HG03571 (cell line): Measurements from ENCODE around the gene DNAAF2.
"Not testable (repeated sequence)": the region's sequence is repeated elsewhere in the genome, so short reads cannot be mapped to it uniquely, and the experiment has no call there.

ENCODE experiments used
- ATAC-seq: cut with Tn5 transposase; IDR thresholded peaks from one replicate; pipeline ENCODE4 v1.9.1; 2021; ENCODE audit not compliant: unreplicated experiment

Gene DNAAF2, protein sequence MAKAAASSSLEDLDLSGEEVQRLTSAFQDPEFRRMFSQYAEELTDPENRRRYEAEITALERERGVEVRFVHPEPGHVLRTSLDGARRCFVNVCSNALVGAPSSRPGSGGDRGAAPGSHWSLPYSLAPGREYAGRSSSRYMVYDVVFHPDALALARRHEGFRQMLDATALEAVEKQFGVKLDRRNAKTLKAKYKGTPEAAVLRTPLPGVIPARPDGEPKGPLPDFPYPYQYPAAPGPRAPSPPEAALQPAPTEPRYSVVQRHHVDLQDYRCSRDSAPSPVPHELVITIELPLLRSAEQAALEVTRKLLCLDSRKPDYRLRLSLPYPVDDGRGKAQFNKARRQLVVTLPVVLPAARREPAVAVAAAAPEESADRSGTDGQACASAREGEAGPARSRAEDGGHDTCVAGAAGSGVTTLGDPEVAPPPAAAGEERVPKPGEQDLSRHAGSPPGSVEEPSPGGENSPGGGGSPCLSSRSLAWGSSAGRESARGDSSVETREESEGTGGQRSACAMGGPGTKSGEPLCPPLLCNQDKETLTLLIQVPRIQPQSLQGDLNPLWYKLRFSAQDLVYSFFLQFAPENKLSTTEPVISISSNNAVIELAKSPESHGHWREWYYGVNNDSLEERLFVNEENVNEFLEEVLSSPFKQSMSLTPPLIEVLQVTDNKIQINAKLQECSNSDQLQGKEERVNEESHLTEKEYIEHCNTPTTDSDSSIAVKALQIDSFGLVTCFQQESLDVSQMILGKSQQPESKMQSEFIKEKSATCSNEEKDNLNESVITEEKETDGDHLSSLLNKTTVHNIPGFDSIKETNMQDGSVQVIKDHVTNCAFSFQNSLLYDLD

DNA sequence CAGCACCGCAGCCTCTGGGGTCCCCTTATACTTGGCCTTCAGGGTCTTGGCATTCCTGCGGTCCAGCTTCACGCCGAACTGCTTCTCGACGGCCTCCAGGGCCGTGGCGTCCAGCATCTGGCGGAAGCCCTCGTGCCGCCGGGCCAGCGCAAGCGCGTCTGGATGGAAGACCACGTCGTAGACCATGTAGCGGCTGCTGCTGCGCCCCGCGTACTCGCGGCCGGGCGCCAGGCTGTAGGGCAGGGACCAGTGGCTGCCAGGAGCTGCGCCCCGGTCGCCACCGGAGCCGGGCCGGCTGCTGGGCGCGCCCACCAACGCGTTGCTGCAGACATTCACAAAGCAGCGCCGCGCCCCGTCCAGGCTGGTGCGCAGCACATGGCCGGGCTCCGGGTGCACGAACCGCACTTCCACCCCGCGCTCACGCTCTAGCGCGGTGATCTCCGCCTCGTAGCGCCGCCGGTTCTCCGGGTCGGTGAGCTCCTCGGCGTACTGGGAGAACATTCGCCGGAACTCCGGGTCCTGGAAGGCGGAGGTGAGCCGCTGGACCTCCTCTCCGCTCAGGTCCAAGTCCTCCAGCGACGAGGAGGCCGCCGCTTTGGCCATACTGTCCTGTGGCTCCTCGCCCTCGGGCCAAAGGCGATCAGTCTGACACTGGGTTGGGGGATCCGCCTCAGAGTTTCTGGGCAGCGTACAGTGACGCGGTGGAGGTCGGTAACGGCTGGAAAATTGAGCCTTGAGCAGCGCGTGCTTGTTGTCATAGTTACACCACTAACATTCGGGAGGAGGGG, at the start of gene DNAAF2:
Gene DNAAF2 (minus strand): TSS at position 698 of the 788 bp plus-strand sequence. CDS start 95 bp downstream, at position 603.
- peak; percentile 25 for ATAC-seq

DNA sequence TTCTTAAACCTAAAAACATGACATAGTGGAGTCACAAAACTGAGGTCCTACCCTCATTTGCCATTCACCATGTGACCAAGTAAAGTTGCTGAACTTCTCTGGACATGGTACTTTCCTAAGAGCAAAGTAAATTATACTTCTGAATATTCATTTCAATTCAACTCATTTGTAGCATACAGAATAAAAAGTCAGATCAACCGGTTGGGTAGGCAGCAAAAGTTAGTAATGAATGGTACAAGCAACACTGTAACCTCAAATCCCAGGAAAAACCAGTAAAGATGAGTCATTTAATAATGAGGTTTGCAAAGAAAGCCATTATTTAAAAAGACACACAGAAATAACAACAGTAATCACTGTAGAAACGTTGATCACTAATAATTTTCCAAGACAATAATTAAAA, 44.2 kb upstream of the DNAAF2 start:
- ATAC-seq, result no peak

DNA sequence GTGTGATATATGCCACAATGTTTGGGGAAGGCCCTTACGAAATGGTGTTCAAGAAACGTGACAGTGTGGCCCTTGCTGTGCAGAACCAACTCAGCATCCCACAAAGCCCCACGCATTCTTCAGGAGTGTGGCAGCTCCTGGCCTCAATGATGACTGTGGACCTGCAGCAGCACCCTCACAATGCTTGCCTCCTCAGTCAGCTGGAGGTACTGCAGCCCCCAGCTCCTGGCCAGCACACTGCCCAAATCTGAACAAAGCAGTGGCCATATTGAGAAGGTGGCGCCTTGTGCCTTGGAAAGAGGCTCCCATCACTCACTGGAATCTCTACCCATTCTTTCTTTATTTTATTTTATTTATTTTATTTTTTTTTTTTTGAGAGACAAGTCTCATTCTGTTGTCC, 42.6 kb upstream of the DNAAF2 start:
- ATAC-seq, result no peak

DNA sequence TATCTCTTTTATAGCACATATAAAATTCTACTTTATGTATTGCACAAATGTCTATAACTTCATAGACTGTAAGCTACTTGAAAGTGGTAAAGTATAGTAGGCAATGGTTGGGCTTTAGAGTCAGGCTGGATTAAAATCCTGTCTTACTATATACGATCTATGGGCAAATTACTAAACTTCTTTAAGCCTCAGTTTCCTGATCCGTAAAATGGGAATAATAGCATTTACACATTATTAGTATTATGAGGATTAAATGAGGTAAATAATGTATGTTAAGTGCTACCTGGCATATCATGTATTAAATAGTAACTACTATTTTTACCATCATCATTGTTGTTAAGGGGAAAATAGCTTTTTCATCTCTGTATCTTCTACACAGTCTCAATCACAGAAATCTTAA, 38.5 kb upstream of the DNAAF2 start:
- no peak for ATAC-seq

DNA sequence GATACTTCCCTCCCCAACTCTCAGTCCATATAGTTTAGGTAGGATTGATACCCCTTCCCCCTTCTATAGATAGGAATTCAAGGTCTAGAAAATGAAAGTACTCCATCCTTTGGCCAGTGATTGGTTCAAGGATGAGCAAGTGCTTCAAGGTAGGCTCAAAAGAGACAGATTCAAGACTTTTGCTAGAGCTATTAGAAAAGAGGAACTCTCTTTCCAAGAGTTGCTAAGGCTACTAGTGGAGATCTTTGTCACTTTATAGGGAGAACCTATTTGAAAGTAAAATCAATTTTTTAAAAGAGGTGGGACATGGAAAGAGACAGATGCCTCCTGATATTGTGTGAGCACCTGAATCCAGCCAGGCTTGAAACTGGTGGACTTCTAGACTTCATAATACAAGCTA, 35.4 kb upstream of the DNAAF2 start:
- no peak for ATAC-seq

DNA sequence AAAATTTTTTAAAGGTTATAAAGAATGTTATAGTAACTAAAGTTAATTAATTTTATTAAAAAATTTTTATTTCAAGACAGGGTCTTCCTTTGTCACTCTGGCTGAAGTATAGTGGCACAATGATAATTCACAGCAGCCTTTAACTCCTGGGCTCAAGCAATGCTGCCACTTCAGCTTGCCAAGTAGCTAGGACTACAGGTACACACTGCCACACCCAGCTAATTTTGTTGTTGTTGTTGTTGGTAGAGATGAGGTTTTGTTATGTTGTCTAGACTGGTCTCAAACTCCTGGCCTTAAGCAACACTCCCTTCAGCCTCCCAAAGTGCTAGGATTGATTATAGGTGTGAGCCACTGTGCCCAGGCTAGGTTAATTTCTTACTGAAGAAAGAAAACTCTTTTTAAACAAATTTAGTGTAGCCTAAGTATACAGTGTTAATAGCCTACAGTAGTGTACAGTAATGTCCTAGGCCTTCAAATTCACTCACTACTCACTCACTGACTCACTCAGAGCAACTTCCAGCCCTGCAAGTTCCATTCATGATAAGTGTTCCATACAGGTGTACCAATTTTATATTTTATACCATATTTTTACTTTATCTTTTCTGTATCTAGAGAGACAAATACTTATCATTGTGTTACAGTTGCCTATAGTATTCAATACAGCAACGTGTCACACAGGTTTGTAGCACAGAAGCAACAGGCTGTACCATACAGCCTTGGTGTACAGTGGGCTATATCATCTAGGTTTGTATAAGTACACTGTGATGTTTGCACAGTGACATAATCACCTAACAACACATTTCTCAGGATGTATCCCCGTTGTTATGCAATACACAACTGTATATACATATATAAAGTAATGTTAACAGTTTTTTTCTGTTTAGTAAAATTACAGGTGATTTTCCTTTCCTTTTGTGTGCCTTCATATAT, 24.7 kb upstream of the DNAAF2 start:
- no peak for ATAC-seq

DNA sequence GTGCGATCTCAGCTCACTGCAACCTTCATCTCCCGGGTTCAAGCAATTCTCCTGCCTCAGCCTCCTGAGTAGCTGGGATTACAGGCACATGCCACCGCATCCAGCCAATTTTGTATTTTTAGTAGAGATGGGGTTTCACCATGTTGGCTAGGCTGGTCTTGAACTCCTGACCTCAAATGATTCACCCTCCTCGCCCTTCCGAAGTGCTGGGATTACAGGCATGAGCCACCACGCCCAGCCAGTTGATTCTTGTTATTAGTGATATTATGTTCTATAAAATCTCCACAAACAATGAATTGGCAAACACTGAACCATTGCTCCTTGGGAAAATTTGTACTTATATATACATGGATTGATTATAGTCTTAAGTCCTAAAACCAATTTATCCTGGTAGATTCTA, 22.5 kb upstream of the DNAAF2 start:
- ATAC-seq, result not testable (repeated sequence)

DNA sequence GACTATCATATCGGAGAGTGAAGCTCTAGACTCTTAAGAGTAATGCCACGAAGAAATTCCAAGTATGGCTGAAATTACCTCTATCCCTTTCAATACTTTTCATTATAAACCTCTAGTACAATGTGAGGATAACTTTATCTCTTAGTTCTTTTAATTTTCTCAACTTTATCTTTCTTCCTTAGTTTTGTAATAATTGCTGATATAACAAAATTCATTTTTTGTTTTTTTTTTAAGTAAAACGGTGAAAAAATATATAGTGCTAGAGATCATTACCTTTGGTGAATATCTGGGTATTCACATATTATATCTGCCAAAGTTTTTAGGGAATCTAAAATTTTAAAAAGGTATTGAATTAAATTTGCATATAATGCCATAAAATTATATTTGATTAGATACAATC, 19.5 kb upstream of the DNAAF2 start:
- no peak for ATAC-seq

DNA sequence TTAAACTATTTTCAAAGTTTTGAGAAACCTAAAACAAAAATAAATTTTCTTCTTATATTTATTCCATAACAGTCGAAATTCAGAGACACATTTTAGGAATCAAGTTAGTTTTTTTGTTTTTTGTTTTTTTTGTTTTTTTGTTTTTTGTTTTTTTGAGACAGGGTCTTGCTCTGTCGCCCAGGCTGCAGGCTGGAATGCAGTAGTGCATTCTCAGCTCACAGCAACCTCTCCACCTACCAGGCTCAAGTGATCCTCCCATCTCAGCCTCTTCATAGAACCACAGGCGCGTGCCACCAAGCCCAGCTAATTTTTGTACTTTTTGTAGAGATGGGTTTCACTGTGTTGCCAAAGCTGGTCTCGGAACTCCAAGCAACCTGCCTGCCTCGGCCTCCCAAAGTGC, 18.5 kb upstream of the DNAAF2 start:
- ATAC-seq, result no peak

DNA sequence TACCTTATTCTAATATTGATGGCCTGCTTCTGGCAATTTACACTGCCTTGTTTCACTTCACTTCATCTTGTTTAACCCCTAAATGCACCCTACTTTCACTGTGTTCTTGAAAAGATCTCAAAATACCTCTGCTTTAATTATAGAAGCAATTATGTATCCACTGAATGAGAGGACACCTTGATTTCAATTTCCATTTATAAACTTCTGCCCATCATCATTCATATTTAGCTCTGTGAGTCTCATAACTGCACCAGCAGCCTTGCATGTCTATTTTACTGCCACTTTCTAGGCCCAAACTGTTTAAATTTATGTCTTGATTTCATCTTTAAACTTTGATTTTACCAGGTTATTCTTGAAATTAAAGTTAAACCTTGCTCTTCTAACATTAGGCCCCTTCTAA, 7.1 kb upstream of the DNAAF2 start:
- ATAC-seq, result no peak

DNA sequence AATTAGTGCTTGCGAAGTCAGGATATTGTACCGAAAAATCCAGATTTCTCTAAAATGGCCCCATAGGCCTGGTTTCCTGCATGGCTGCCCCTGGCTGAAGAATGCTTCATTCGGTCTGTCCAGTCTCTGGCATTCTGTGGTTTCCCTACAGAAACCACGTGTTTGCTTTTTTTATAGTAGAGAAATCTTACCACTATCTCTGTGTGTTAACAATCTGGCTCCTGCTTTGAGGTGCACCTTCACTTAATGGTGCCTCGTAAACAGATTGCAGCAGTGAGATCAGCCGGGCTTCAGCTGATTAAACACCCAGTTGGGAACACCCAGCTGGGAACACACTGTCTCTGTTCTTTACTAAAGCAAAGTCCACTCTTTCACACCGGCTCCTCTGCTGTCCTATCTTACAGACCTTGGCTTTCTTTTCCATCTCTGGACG, 6.7 kb upstream of the DNAAF2 start:
- ATAC-seq, result no peak

DNA sequence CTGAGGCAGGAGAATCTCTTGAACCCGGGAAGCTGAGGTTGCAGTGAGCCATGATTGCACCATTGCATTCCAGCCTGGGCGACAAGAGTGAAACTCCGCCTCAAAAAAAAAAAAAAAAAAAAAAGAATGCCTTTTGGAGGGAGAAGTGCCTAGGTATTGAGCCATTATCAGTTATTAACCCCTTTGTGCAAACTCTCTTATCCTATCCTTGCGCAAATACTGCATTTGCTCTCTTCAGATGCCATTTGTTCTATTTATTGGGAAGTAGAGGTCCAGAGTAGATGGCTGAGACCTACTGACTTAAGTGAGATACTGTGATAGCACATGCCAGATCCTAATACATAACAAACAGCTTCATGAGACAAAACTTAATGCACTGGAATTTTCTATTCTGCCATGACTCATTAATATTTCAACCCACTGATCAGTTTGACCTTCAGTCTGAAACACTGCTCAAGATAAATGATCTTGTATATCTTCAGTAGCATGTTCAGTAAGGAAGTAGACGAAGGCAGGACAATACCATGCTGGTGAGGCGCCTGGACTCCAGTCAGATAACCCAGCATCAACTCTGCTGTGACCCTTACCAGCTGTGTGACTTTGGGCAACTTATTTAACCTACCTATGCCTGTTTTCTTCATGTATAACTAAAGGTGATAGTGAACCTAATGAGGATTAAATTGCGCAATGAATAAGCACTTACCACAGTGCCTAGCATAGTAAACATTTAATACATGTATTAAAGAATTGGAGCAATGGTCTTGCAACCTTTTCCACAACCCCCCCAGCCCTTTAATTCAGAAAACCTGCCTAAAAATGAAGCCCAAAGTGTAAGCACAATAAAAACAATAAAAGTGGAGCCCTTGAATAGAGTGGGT, 5.7 kb upstream of the DNAAF2 start:
- no peak for ATAC-seq

DNA sequence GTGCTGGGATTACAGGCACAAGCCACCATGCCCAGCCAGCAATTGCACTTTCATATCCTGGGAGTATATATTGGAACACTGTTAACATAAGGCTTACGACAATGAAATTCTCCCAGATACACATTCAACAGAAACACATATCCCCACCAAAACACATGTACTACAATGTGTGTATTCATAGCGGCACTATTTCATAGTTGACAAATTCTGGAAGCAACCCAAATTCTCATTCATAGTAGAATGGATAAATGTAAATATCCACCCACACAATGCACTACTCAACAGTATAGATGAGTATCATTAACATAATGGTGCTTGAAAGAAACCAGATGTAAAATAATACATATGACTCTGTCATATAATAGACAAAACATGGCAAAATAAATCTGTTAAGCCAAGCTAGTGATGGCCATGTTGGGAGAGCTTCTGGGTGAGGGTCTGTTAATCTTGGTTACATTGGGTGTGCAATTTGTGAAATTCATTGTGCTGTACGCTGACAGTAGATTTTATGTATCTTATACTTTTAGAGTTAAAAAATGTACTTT, 2.6 kb upstream of the DNAAF2 start:
- ATAC-seq, result no peak

DNA sequence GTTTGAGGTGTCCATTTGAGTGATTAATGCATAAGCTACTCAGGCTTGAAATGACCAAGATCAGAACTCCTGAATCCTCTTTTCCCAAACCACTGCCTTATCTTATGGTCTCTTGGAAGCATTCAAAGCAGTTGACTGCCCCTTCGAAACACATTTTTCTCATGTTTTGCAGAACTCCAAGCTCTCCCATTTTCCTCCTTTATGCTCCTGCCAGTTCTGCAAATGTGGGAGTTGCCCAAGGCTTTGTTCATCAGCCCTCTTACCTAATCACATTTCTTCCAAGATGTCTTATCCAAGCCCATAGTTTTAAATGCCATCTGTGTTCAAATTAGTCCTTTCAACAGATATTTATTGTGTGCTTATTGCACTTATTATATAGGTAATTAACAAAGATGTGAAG, 1.8 kb upstream of the DNAAF2 start:
- ATAC-seq, result no peak

DNA sequence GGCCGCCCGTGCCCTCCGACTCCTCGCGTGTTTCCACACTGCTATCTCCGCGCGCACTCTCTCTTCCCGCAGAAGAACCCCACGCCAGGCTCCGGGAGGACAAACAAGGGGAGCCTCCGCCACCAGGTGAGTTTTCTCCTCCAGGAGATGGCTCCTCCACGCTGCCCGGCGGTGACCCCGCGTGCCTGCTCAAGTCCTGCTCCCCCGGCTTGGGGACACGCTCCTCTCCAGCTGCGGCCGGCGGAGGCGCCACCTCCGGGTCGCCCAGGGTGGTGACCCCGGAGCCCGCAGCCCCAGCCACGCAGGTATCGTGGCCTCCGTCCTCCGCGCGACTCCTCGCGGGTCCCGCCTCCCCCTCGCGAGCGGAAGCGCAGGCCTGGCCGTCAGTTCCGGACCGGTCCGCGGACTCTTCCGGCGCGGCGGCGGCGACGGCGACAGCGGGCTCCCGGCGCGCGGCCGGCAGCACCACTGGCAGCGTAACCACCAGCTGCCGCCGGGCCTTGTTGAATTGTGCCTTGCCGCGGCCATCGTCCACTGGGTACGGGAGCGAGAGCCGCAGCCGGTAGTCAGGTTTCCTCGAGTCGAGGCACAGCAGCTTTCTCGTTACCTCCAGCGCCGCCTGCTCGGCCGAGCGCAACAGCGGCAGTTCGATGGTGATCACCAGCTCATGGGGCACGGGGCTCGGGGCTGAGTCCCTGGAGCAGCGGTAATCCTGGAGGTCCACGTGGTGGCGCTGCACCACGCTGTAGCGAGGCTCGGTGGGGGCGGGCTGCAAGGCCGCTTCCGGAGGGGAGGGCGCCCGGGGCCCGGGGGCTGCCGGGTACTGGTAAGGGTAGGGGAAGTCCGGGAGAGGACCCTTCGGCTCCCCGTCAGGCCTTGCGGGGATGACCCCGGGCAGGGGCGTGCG, 1.2 kb downstream of the DNAAF2 start:
- ATAC-seq, result peak; percentile 80

DNA sequence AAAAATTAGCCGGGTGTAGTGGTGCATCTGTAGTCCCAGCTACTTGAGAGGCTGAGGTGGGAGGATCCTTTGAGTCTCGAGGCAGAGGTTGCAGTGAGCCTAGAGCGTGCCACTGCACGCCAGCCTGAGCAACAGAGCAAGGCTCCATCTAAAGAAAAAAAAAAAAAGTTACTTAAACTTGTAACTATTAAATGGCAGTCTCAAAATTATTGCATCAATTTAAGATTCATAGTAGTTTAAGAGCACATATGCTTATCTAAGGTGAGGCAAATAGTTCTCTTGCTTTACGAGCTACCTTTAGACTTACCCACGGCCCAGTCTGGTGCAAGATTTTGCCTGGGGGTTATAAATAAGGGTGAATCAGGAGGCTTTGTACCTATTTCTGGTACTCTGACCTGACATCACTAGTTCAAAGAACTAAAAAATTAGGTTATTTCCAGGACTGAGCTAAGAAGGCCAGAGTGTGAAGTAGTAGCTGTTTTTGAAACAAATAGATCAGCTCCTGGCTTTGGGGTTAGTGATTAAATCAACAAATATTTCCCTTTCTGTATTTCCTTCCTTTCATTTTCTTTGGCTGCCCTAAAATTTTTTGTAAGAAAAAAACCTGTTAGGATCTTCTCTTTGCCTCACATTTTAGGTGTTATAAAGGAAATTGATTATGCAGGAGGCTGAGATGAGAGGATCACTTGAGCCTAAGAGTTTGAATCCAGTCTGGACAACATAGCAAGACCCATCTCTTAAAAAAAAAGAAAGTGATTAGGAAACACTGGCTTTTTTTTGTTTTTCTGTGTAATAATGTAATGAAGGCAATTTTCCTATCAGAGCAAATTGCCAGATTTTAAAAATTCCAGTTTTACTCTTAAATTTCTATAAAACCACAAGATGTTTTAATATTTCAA, 10.9 kb downstream of the DNAAF2 start:
- no peak for ATAC-seq

DNA sequence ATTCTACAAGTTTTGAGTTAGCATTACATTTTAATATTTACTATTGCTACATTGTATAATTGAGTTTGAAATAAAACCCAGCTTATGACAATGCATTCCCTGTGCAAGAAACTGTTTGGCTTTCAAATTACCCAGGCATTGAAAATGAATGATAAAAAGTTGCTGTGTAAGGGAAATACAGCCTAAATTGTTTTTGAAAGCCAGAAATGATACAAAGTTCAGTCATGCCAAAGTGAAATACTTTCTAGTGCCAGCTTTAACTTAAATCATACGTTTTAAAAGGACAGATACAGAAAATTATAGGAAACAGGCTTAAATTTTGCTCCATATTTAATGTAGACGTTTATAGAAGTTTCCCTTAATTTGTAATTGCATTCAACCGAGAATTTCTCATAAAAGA, 11.7 kb downstream of the DNAAF2 start:
- ATAC-seq, result no peak
